HCT116 (cell line): Measurements from ENCODE around the gene COL9A3. TPM values are rescaled to one million over a fixed set of nuclear protein-coding genes. Genes with fewer than 3 reads are reported as not detected.

ENCODE experiments used
- ATAC-seq: fragments of 200-7000 bp; cut with Tn5 transposase; 2 replicates; pipeline ENCODE4 v1.9.1; 2020; ENCODE audit warnings: mild to moderate bottlenecking, moderate library complexity
- BruUV-seq: library from RNA; stranded (reverse); fragments of 400-500 nt; replicated peaks from 2 replicates; lab custom pipeline; 2021; lab: Mats Ljungman, UMichigan
- CTCF ChIA-PET: fragments of 300-600 bp; sonication (Branson Sonifier 250); formaldehyde crosslinking; loops from one replicate; lab custom pipeline; 2021; ENCODE audit warnings: antibody characterized with exemption; lab: Charles Lee
- POLR2A ChIA-PET: fragments of 300-600, 350-600 bp; sonication (Branson Sonifier 250); formaldehyde crosslinking; loops from one replicate; lab custom pipeline; 2021; ENCODE audit warnings: antibody characterized with exemption; lab: Charles Lee
- RAD21 ChIA-PET, 2 experiments: fragments of 300-600 bp; sonication (Branson Sonifier 250); formaldehyde crosslinking; loops; one replicate each; lab custom pipeline; 2023; ENCODE audit warnings: low total read pairs in 2 of 2; ENCODE audit not compliant: uncharacterized antibody in 2 of 2, unreplicated experiment in 2 of 2, low non-redundant PET in 1 of 2; lab: Charles Lee
- DNase-seq: peaks from one replicate; pipeline ENCODE4 v3.0.0-alpha.2; 2010; ENCODE audit warnings: low read depth, low spot score
- H2AFZ ChIP-seq: fragments of 200-600 bp; shearing (Covaris generic), sonication (generic); 2 replicates; pipeline ENCODE4 v1.6.1; 2017; ENCODE audit warnings: low read depth, mixed run types, mixed read lengths, antibody characterized with exemption, low read length; ENCODE audit not compliant: poor library complexity, severe bottlenecking
- H3K27ac ChIP-seq: 2 replicates; pipeline ENCODE4 v1.5.1; 2012; ENCODE audit warnings: low read depth, low read length
- H3K27me3 ChIP-seq: fragments of 200-600 bp; sonication (generic); 2 replicates; pipeline ENCODE4 v1.6.1; 2016; ENCODE audit warnings: mixed run types, low read length, mixed read lengths; ENCODE audit not compliant: insufficient read depth
- H3K36me3 ChIP-seq, 2 experiments: fragments of 200-500 bp in 1 of 2; fragments of 200-600 bp in 1 of 2; sonication (Bioruptor generic) in 1 of 2; sonication (generic) in 1 of 2; 2 replicates each; pipeline versions ENCODE4 v1.5.1 to v1.6.1; 2014 to 2016; ENCODE audit warnings: low read length in 2 of 2, inconsistent platforms in 1 of 2, mixed read lengths in 1 of 2, mixed run types in 1 of 2; ENCODE audit not compliant: insufficient read depth in 2 of 2, control insufficient read depth in 1 of 2
- H3K4me1 ChIP-seq, 2 experiments: fragments of 200-600 bp in 1 of 2; sonication (generic) in 1 of 2; 2 replicates each; pipeline versions ENCODE4 v1.5.1 to v1.6.1; 2012 to 2017; ENCODE audit warnings: low read length in 2 of 2, inconsistent platforms in 1 of 2, mild to moderate bottlenecking in 1 of 2, mixed read lengths in 1 of 2, mixed run types in 1 of 2, moderate library complexity in 1 of 2; ENCODE audit not compliant: insufficient read depth in 2 of 2, control insufficient read depth in 1 of 2
- H3K4me2 ChIP-seq: fragments of 200-600 bp; sonication (generic); 2 replicates; pipeline ENCODE4 v1.6.1; 2017; ENCODE audit warnings: mixed run types, low read length, mixed read lengths
- H3K4me3 ChIP-seq, 2 experiments: fragments of 200-600 bp in 1 of 2; sonication (generic) in 1 of 2; replicated peaks in 1 of 2; 2 replicates each; pipeline ENCODE4 v1.5.1; 2011 to 2016; ENCODE audit warnings: low read length in 2 of 2, control low read depth in 1 of 2, low read depth in 1 of 2, mild to moderate bottlenecking in 1 of 2, mixed read lengths in 1 of 2, mixed run types in 1 of 2
- H3K79me2 ChIP-seq: fragments of 200-600 bp; sonication (generic); 2 replicates; pipeline ENCODE4 v1.6.1; 2017; ENCODE audit warnings: mild to moderate bottlenecking, mixed run types, low read length, moderate library complexity, mixed read lengths; ENCODE audit not compliant: insufficient read depth
- H3K9ac ChIP-seq: fragments of 200-600 bp; sonication (generic); 2 replicates; pipeline ENCODE4 v1.6.1; 2016; ENCODE audit warnings: low read length, mixed read lengths
- H3K9me2 ChIP-seq: fragments of 200-600 bp; sonication (generic), shearing (Covaris generic); 2 replicates; pipeline ENCODE4 v1.6.1; 2017; ENCODE audit warnings: mixed run types, mild to moderate bottlenecking, moderate library complexity; ENCODE audit not compliant: insufficient read depth
- H3K9me3 ChIP-seq, 2 experiments: fragments of 200-500 bp in 1 of 2; fragments of 200-600 bp in 1 of 2; sonication (Bioruptor generic) in 1 of 2; sonication (generic) in 1 of 2; 2 replicates each; pipeline ENCODE4 v1.6.1; 2014 to 2017; ENCODE audit warnings: low read length in 2 of 2, mixed read lengths in 2 of 2, inconsistent platforms in 1 of 2, low read depth in 1 of 2, mild to moderate bottlenecking in 1 of 2, mixed run types in 1 of 2, moderate library complexity in 1 of 2; ENCODE audit not compliant: control insufficient read depth in 1 of 2, insufficient read depth in 1 of 2
- H4K20me1 ChIP-seq: fragments of 200-600 bp; sonication (generic), shearing (Covaris generic); 2 replicates; pipeline ENCODE4 v1.6.1; 2017; ENCODE audit warnings: mixed run types, mild to moderate bottlenecking, moderate library complexity; ENCODE audit not compliant: insufficient read depth
- ELF1 ChIP-seq: IDR thresholded peaks from 2 replicates; pipeline ENCODE4 v1.6.1; 2012; ENCODE audit warnings: low read depth, borderline replicate concordance
- EZH2phosphoT487 ChIP-seq: fragments of 200-600 bp; IDR thresholded peaks from 2 replicates; pipeline ENCODE4 v1.6.1; 2018; ENCODE audit warnings: antibody characterized with exemption, borderline replicate concordance
- FOSL1 ChIP-seq: IDR thresholded peaks from 2 replicates; pipeline ENCODE4 v1.6.1; 2012; ENCODE audit warnings: low read depth
- JUND ChIP-seq: IDR thresholded peaks from 2 replicates; pipeline ENCODE4 v1.6.1; 2012
- REST ChIP-seq: IDR thresholded peaks from 2 replicates; pipeline ENCODE4 v1.6.1; 2012; ENCODE audit warnings: low read depth
- SIN3A ChIP-seq: IDR thresholded peaks from 2 replicates; pipeline ENCODE4 v1.6.1; 2012; ENCODE audit warnings: low read depth
- SP1 ChIP-seq: IDR thresholded peaks from 2 replicates; pipeline ENCODE4 v1.6.1; 2012; ENCODE audit warnings: low read depth
- SRF ChIP-seq: IDR thresholded peaks from 2 replicates; pipeline ENCODE4 v1.6.1; 2012; ENCODE audit warnings: low read depth
- YY1 ChIP-seq: IDR thresholded peaks from 2 replicates; pipeline ENCODE4 v1.6.1; 2011; ENCODE audit warnings: low read length, low read depth, moderate library complexity, mild to moderate bottlenecking; ENCODE audit not compliant: insufficient replicate concordance; ENCODE audit errors: extremely low read depth
- ZFX ChIP-seq: fragments of 450-650 bp; IDR thresholded peaks from 2 replicates; pipeline ENCODE4 v1.6.1; 2017
- ZNF274 ChIP-seq: fragments of 200-500 bp; sonication (Bioruptor generic); IDR thresholded peaks from 2 replicates; pipeline ENCODE4 v1.6.1; 2014; ENCODE audit warnings: mild to moderate bottlenecking, low read depth, low read length, inconsistent platforms
- intact Hi-C: fragments of 100-400 bp; cut with micrococcal nuclease; formaldehyde crosslinking; loops from 2 replicates; pipeline ENCODE4 v1.10.0; 2022
- total RNA-seq: library from RNA; stranded (reverse); gene quantifications from one replicate; pipeline ENCODE4 v1.2.1, GENCODE V29; 2021; ENCODE audit not compliant: unreplicated experiment
- TF ChIP-seq, protein P1 (sequence below), 3 experiments: fragments of 200-600 bp in 1 of 3; sonication (generic) in 1 of 3; IDR thresholded peaks in 2 of 3; conservative IDR thresholded peaks in 1 of 3; 2 replicates each; pipeline ENCODE4 v1.5.1; 2012 to 2017; ENCODE audit warnings: low read depth in 2 of 3, low read length in 2 of 3, antibody characterized with exemption in 1 of 3, borderline replicate concordance in 1 of 3, control low read depth in 1 of 3, mild to moderate bottlenecking in 1 of 3, mixed read lengths in 1 of 3, mixed run types in 1 of 3, moderate library complexity in 1 of 3; ENCODE audit not compliant: insufficient read depth in 1 of 3
- TF ChIP-seq, protein P2 (sequence below): IDR thresholded peaks from 2 replicates; pipeline ENCODE4 v1.6.1; 2012

Gene COL9A3
- total RNA-seq, 1 experiment from 2014 or later = 29.7 TPM

DNA sequence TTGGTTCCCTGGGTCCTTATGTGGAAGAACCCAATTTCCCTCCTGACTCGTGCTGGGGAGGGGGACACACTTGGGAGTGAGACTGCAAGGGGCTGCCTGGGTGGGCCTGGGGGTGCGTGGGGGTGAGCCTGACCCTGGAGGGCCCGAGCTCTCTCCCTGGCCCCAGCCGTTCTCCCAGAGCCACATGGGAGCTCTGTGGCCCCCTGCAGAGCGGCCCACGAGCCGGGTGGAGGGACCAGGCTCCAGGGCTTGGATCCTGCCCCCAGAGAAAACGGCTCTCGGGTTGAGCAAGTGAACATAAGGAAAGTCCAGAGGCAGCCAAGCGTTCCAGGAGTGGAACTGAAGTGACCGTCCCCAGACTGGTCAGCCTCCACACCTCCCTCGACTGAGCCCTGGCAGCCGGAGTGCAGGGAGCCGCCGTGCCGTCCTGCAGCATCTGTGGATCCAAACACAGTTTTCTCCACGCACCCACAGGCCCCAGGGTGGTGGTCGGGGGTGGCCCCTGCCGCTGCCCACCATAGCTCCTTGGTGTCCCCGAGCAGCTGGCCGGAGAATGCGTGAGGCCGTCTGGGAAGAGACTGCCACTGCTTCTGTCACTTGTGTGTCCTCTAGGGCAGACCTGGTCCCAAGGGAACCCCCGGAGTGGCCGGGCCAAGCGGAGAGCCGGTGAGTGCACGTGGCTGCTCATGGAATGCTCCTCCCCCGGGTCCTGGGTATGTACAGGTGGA lies 10.6 kb downstream of the COL9A3 start:
- no peak overlapping the region for H3K4me3 ChIP-seq

GRCh38 chr20:62828051-62828450 lies 11.2 kb downstream of the COL9A3 start:
- Histone ChIP-seq H3K9me2 (no peaks in the 10 kb centered on the region), H3K4me2 (no peak overlapping the region), H4K20me1 (no peaks in the 10 kb centered on the region), H3K4me3 (no peak overlapping the region), H3K9me3 (no peaks in the 10 kb centered on the region), H3K79me2 (no peaks in the 10 kb centered on the region), H3K27me3 (no peaks in the 10 kb centered on the region), H3K4me1 (peaks cover 31 to 38% of the 10 kb centered on the region in 2 experiments), H2AFZ (no peak overlapping the region), H3K27ac (no peak overlapping the region), H3K36me3 (no peaks in the 10 kb centered on the region), H3K9ac (no peak overlapping the region)
- no peak for ATAC-seq
- ChIA-PET RAD21 (no interaction called here), CTCF (no interaction called here), POLR2A (no interaction called here)
- TF ChIP-seq EZH2phosphoT487 = no peak
- TF ChIP-seq REST = no peak
- TF ChIP-seq, protein P1, sequence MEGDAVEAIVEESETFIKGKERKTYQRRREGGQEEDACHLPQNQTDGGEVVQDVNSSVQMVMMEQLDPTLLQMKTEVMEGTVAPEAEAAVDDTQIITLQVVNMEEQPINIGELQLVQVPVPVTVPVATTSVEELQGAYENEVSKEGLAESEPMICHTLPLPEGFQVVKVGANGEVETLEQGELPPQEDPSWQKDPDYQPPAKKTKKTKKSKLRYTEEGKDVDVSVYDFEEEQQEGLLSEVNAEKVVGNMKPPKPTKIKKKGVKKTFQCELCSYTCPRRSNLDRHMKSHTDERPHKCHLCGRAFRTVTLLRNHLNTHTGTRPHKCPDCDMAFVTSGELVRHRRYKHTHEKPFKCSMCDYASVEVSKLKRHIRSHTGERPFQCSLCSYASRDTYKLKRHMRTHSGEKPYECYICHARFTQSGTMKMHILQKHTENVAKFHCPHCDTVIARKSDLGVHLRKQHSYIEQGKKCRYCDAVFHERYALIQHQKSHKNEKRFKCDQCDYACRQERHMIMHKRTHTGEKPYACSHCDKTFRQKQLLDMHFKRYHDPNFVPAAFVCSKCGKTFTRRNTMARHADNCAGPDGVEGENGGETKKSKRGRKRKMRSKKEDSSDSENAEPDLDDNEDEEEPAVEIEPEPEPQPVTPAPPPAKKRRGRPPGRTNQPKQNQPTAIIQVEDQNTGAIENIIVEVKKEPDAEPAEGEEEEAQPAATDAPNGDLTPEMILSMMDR (IDR thresholded peaks at IDR 0.05 in 2 of 3, conservative IDR thresholded peaks at IDR 0.05 in 1 of 3; ENCODE audit: borderline replicate concordance in 1 of 3, insufficient read depth in 1 of 3, low read depth in 2 of 3, low read length in 2 of 3) = no peak
- no peak for TF ChIP-seq ZNF274
- TF ChIP-seq, protein P2, sequence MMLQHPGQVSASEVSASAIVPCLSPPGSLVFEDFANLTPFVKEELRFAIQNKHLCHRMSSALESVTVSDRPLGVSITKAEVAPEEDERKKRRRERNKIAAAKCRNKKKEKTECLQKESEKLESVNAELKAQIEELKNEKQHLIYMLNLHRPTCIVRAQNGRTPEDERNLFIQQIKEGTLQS = no peak
- no peak for TF ChIP-seq JUND
- TF ChIP-seq SIN3A = no peak
- no peak for TF ChIP-seq ELF1
- no peak for TF ChIP-seq SP1
- no peak for TF ChIP-seq FOSL1
- TF ChIP-seq YY1 = no peak
- TF ChIP-seq ZFX = no peak
- intact Hi-C loops = no loop called here
- no peak for DNase-seq
- BruUV-seq = no TSS peak

More for the DNA sequence above, 10.6 kb downstream of the COL9A3 start:
- no peaks in the 10 kb centered on the region for H3K9me3 ChIP-seq
- no TSS peak for BruUV-seq
- CTCF ChIA-PET = no interaction called here
- no peak overlapping the region for H2AFZ ChIP-seq
- no peak overlapping the region for H3K27ac ChIP-seq
- DNase-seq (no peak), ATAC-seq (no peak)
- RAD21 ChIA-PET = no interaction called here
- H3K27me3 ChIP-seq = no peaks in the 10 kb centered on the region
- POLR2A ChIA-PET = no interaction called here
- intact Hi-C loops = no loop called here
- no peaks in the 10 kb centered on the region for H3K79me2 ChIP-seq
- H3K9ac ChIP-seq = no peak overlapping the region
- peaks cover 29 to 38% of the 10 kb centered on the region in 2 experiments for H3K4me1 ChIP-seq
- no peak overlapping the region for H3K4me2 ChIP-seq
- TF ChIP-seq SRF (no peak), FOSL1 (no peak)
- no peaks in the 10 kb centered on the region for H3K9me2 ChIP-seq
- H3K36me3 ChIP-seq = no peaks in the 10 kb centered on the region
- no peaks in the 10 kb centered on the region for H4K20me1 ChIP-seq
